Loucy (cell line): ENCODE results near the gene LRRTM4.

Experiments
- H2AFZ ChIP-seq: fragments of 200-600 bp; sonication (generic); 2 replicates; pipeline ENCODE4 v1.6.0; 2016; ENCODE audit warnings: antibody characterized with exemption, mild to moderate bottlenecking, low read length, moderate library complexity
- H3F3A ChIP-seq: fragments of 200-600 bp; 2 replicates; pipeline ENCODE4 v1.6.0; 2016; ENCODE audit warnings: antibody characterized with exemption, low read depth, mild to moderate bottlenecking
- H3K27me3 ChIP-seq: fragments of 200-600 bp; sonication (generic); 2 replicates; pipeline ENCODE4 v1.6.1; 2014; ENCODE audit warnings: low read length, mild to moderate bottlenecking; ENCODE audit not compliant: insufficient read depth, poor library complexity, severe bottlenecking
- H3K36me3 ChIP-seq: fragments of 200-600 bp; sonication (generic); 2 replicates; pipeline ENCODE4 v1.6.1; 2016; ENCODE audit warnings: low read length; ENCODE audit not compliant: insufficient read depth
- H3K4me1 ChIP-seq: fragments of 200-600 bp; sonication (generic); 2 replicates; pipeline ENCODE4 v1.5.1; 2014; ENCODE audit warnings: low read length, mild to moderate bottlenecking; ENCODE audit not compliant: insufficient read depth, poor library complexity, severe bottlenecking
- H3K4me2 ChIP-seq: fragments of 200-600 bp; sonication (generic); 2 replicates; pipeline ENCODE4 v1.6.0; 2014; ENCODE audit warnings: antibody characterized with exemption, low read length, low read depth, mild to moderate bottlenecking; ENCODE audit not compliant: poor library complexity, severe bottlenecking
- H3K4me3 ChIP-seq: fragments of 200-600 bp; sonication (generic); 2 replicates; pipeline ENCODE4 v1.5.1; 2014; ENCODE audit warnings: low read length, mild to moderate bottlenecking, mixed read lengths; ENCODE audit not compliant: poor library complexity, severe bottlenecking
- H3K79me2 ChIP-seq: fragments of 200-600 bp; sonication (generic); 2 replicates; pipeline ENCODE4 v1.6.1; 2014; ENCODE audit warnings: low read length; ENCODE audit not compliant: insufficient read depth
- H3K9ac ChIP-seq: fragments of 200-600 bp; sonication (generic); 2 replicates; pipeline ENCODE4 v1.6.0; 2014; ENCODE audit warnings: mild to moderate bottlenecking, low read depth, low read length, moderate library complexity; ENCODE audit not compliant: poor library complexity, severe bottlenecking
- H3K9me2 ChIP-seq: fragments of 200-600 bp; sonication (generic); replicated peaks from 2 replicates; pipeline ENCODE4 v1.6.1; 2016; ENCODE audit warnings: low read depth, low read length, mixed read lengths
- H3K9me3 ChIP-seq: fragments of 200-600 bp; sonication (generic); 2 replicates; pipeline ENCODE4 v1.6.1; 2014; ENCODE audit warnings: mild to moderate bottlenecking, antibody characterized with exemption, low read length, low read depth; ENCODE audit not compliant: insufficient read depth
- H4K20me1 ChIP-seq: fragments of 200-600 bp; sonication (generic); 2 replicates; pipeline ENCODE4 v1.6.0; 2014; ENCODE audit warnings: antibody characterized with exemption, low read length, mild to moderate bottlenecking; ENCODE audit not compliant: insufficient read depth, poor library complexity, severe bottlenecking
- CTCF ChIP-seq: fragments of 200-600 bp; sonication (generic); conservative IDR thresholded peaks from 2 replicates; pipeline ENCODE4 v1.5.1; 2014; ENCODE audit warnings: mild to moderate bottlenecking, antibody characterized with exemption, low read length
- EZH2phosphoT487 ChIP-seq: fragments of 200-600 bp; IDR thresholded peaks from 2 replicates; pipeline ENCODE4 v1.6.1; 2018; ENCODE audit warnings: antibody characterized with exemption, mild to moderate bottlenecking, moderate library complexity, borderline replicate concordance

The LRRTM4 gene

GRCh38 chr2:76849086-76849485, 673.1 kb downstream of the LRRTM4 start:
- Histone ChIP-seq H3K9me3 (no peaks in the 10 kb centered on the region), H3K79me2 (no peaks in the 10 kb centered on the region), H3K4me2 (no peak overlapping the region), H3K27me3 (no peaks in the 10 kb centered on the region), H3K9ac (no peak overlapping the region), H3K36me3 (no peaks in the 10 kb centered on the region), H2AFZ (no peak overlapping the region), H3K9me2 (no peaks in the 10 kb centered on the region), H3K4me3 (no peak overlapping the region), H4K20me1 (no peaks in the 10 kb centered on the region), H3K4me1 (no peaks in the 10 kb centered on the region), H3F3A (no peaks in the 10 kb centered on the region)
- TF ChIP-seq CTCF = no peak
- no peak for TF ChIP-seq EZH2phosphoT487

GRCh38 chr2:76839826-76840225, 682.4 kb downstream of the LRRTM4 start:
- Histone ChIP-seq H3K4me3 (no peak overlapping the region), H3K9me2 (no peaks in the 10 kb centered on the region), H3K79me2 (no peaks in the 10 kb centered on the region), H3K36me3 (no peaks in the 10 kb centered on the region), H3K9me3 (no peaks in the 10 kb centered on the region), H3K27me3 (no peaks in the 10 kb centered on the region), H3F3A (no peaks in the 10 kb centered on the region), H3K4me1 (no peaks in the 10 kb centered on the region), H3K4me2 (no peak overlapping the region), H3K9ac (no peak overlapping the region), H2AFZ (no peak overlapping the region), H4K20me1 (no peaks in the 10 kb centered on the region)
- TF ChIP-seq EZH2phosphoT487 (no peak), CTCF (no peak)

- Histone ChIP-seq H3K27me3 (no peaks in the 10 kb centered on the region), H2AFZ (no peak overlapping the region), H3K4me2 (no peak overlapping the region), H3K79me2 (no peaks in the 10 kb centered on the region), H3F3A (no peaks in the 10 kb centered on the region), H3K36me3 (no peaks in the 10 kb centered on the region), H3K9ac (no peak overlapping the region), H3K4me3 (no peak overlapping the region), H4K20me1 (no peaks in the 10 kb centered on the region), H3K9me3 (no peaks in the 10 kb centered on the region), H3K4me1 (no peaks in the 10 kb centered on the region), H3K9me2 (no peaks in the 10 kb centered on the region)
- TF ChIP-seq CTCF (no peak), EZH2phosphoT487 (no peak)
These were observed 692.6 kb downstream of the LRRTM4 start for GRCh38 chr2:76829374-76830234.
